ENCODE results near the gene ZNF385D. TPM values are rescaled to one million over a fixed set of nuclear protein-coding genes. Genes with fewer than 3 reads are reported as not detected.

Gene ZNF385D
- total and polyA plus RNA-seq, 7 donors, result under 0.01 to 4.3 (median 1.2) TPM

GRCh38 chr3:21642433-21642832 is 108.6 kb downstream of the ZNF385D start:
- TF ChIP-seq CTCF (IDR thresholded peaks at IDR 0.05), result no peak
- TF ChIP-seq EP300 (IDR thresholded peaks at IDR 0.05), result no peak
- no peak for TF ChIP-seq POLR2A (IDR thresholded peaks at IDR 0.05)
- no peak for TF ChIP-seq POLR2AphosphoS5 (IDR thresholded peaks at IDR 0.05)
- no peaks in the 10 kb centered on the region for H3K9me3 ChIP-seq
- H3K4me3 ChIP-seq, result no peak overlapping the region
- H3K27ac ChIP-seq, result no peak overlapping the region
- intact Hi-C loops (cut with DNase I), result no loop called here
- peaks cover 0 to 18% (median 0%) of the 10 kb centered on the region in 4 donors for H3K4me1 ChIP-seq
- WGBS, 2 donors, result 65 to 77% methylated on average over 3 of the region's 3 CpGs
- H3K27me3 ChIP-seq, result no peaks in the 10 kb centered on the region
- H3K36me3 ChIP-seq, result no peaks in the 10 kb centered on the region
- DNase-seq, result no peak

- H3K27ac ChIP-seq, result no peak overlapping the region
- H3K4me1 ChIP-seq, result peaks cover 0 to 18% (median 0%) of the 10 kb centered on the region in 4 donors
- H3K9me3 ChIP-seq, result no peaks in the 10 kb centered on the region
- no peak overlapping the region for H3K4me3 ChIP-seq
- H3K36me3 ChIP-seq, result no peaks in the 10 kb centered on the region
- no peak for DNase-seq
- TF ChIP-seq POLR2A (IDR thresholded peaks at IDR 0.05) (no peak), POLR2AphosphoS5 (IDR thresholded peaks at IDR 0.05) (no peak), EP300 (IDR thresholded peaks at IDR 0.05) (no peak), CTCF (IDR thresholded peaks at IDR 0.05) (no peak)
- 75 to 80% methylated on average over 4 of the region's 4 CpGs for WGBS, 2 donors
- intact Hi-C loops (cut with DNase I), result no loop called here
- H3K27me3 ChIP-seq, result no peaks in the 10 kb centered on the region
These were observed 109.1 kb downstream of the ZNF385D start for GRCh38 chr3:21641959-21642358.

- no peak overlapping the region for H3K4me3 ChIP-seq
- no peaks in the 10 kb centered on the region for H3K36me3 ChIP-seq
- no peaks in the 10 kb centered on the region for H3K9me3 ChIP-seq
- no peaks in the 10 kb centered on the region for H3K4me1 ChIP-seq
- H3K27ac ChIP-seq, result no peak overlapping the region
- 52 to 78% methylated on average over 2 of the region's 2 CpGs for WGBS, 2 donors
- TF ChIP-seq EP300 (IDR thresholded peaks at IDR 0.05) (no peak), POLR2AphosphoS5 (IDR thresholded peaks at IDR 0.05) (no peak), CTCF (IDR thresholded peaks at IDR 0.05) (no peak), POLR2A (IDR thresholded peaks at IDR 0.05) (no peak)
- intact Hi-C loops (cut with DNase I), result no loop called here
- no peak for DNase-seq
- no peaks in the 10 kb centered on the region for H3K27me3 ChIP-seq
These were observed 112.5 kb downstream of the ZNF385D start for GRCh38 chr3:21638488-21638887.

- H3K4me1 ChIP-seq, result no peaks in the 10 kb centered on the region
- no peak for DNase-seq
- no peaks in the 10 kb centered on the region for H3K27me3 ChIP-seq
- H3K36me3 ChIP-seq, result no peaks in the 10 kb centered on the region
- H3K4me3 ChIP-seq, result no peak overlapping the region
- 64 to 73% methylated on average over 1 of the region's 1 CpG for WGBS, 2 donors
- TF ChIP-seq POLR2A (IDR thresholded peaks at IDR 0.05) (no peak), EP300 (IDR thresholded peaks at IDR 0.05) (no peak), CTCF (IDR thresholded peaks at IDR 0.05) (no peak), POLR2AphosphoS5 (IDR thresholded peaks at IDR 0.05) (no peak)
- intact Hi-C loops (cut with DNase I), result no loop called here
- H3K27ac ChIP-seq, result no peak overlapping the region
- no peaks in the 10 kb centered on the region for H3K9me3 ChIP-seq
These were observed 116.9 kb downstream of the ZNF385D start for GRCh38 chr3:21634112-21634511.

GRCh38 chr3:21624524-21624923 is 126.5 kb downstream of the ZNF385D start:
- intact Hi-C loops (cut with DNase I), result no loop called here
- H3K27me3 ChIP-seq, result no peaks in the 10 kb centered on the region
- WGBS, 2 donors, result 71 to 77% methylated on average over 4 of the region's 4 CpGs

More at GRCh38 chr3:21624524-21624923, 126.5 kb downstream of the ZNF385D start:
- TF ChIP-seq CTCF (IDR thresholded peaks at IDR 0.05), result no peak
- peak in 1 of 4 donors; percentile 22 for TF ChIP-seq EP300 (IDR thresholded peaks at IDR 0.05)
- TF ChIP-seq POLR2AphosphoS5 (IDR thresholded peaks at IDR 0.05), result peak in 1 of 4 donors; percentile 39
- no peak for TF ChIP-seq POLR2A (IDR thresholded peaks at IDR 0.05)
- Histone ChIP-seq H3K27ac (peak overlapping the region in 1 of 4 donors; percentile 0), H3K4me3 (no peak overlapping the region), H3K4me1 (no peaks in the 10 kb centered on the region), H3K9me3 (no peaks in the 10 kb centered on the region), H3K36me3 (no peaks in the 10 kb centered on the region)
- no peak for DNase-seq
